GM10248 (cell line): ENCODE measurements around the gene PCDHA12.

Source experiments
- CTCF ChIA-PET: fragments of 300-600 bp; sonication (Branson Sonifier 250); formaldehyde crosslinking; extraction: SDS; loops from one replicate; lab custom pipeline; 2021; ENCODE audit warnings: antibody characterized with exemption; lab: Yijun Ruan, JAX
- POLR2A ChIA-PET: fragments of 350-650 bp; sonication (Branson Sonifier 250); formaldehyde crosslinking; extraction: SDS; loops from one replicate; lab custom pipeline; 2020; ENCODE audit warnings: antibody characterized with exemption; lab: Yijun Ruan, JAX
- DNase-seq: peaks from one replicate; pipeline ENCODE4 v3.0.0; 2012; ENCODE audit errors: extremely low spot score
- TF ChIP-seq, protein P1 (sequence below): IDR thresholded peaks from 2 replicates; pipeline ENCODE4 v1.5.1; 2012; ENCODE audit warnings: mild to moderate bottlenecking, low read depth; ENCODE audit errors: extremely low read depth, missing control alignments, control extremely low read depth

The PCDHA12 gene

DNA sequence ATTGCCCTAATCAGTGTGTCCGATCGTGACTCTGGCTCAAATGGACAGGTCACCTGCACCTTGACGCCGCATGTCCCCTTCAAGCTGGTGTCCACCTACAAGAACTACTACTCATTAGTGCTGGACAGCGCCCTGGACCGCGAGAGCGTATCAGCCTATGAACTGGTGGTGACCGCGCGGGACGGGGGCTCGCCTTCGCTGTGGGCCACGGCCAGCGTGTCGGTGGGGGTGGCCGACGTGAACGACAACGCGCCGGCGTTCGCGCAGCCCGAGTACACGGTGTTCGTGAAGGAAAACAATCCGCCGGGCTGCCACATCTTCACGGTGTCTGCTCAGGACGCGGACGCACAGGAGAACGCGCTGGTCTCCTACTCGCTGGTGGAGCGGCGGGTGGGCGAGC is 8.3 kb downstream of the PCDHA12 start:
- CTCF ChIA-PET, result no interaction called here
- no peak for DNase-seq
- TF ChIP-seq, protein P1, sequence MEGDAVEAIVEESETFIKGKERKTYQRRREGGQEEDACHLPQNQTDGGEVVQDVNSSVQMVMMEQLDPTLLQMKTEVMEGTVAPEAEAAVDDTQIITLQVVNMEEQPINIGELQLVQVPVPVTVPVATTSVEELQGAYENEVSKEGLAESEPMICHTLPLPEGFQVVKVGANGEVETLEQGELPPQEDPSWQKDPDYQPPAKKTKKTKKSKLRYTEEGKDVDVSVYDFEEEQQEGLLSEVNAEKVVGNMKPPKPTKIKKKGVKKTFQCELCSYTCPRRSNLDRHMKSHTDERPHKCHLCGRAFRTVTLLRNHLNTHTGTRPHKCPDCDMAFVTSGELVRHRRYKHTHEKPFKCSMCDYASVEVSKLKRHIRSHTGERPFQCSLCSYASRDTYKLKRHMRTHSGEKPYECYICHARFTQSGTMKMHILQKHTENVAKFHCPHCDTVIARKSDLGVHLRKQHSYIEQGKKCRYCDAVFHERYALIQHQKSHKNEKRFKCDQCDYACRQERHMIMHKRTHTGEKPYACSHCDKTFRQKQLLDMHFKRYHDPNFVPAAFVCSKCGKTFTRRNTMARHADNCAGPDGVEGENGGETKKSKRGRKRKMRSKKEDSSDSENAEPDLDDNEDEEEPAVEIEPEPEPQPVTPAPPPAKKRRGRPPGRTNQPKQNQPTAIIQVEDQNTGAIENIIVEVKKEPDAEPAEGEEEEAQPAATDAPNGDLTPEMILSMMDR, result no peak
- POLR2A ChIA-PET, result no interaction called here

DNA sequence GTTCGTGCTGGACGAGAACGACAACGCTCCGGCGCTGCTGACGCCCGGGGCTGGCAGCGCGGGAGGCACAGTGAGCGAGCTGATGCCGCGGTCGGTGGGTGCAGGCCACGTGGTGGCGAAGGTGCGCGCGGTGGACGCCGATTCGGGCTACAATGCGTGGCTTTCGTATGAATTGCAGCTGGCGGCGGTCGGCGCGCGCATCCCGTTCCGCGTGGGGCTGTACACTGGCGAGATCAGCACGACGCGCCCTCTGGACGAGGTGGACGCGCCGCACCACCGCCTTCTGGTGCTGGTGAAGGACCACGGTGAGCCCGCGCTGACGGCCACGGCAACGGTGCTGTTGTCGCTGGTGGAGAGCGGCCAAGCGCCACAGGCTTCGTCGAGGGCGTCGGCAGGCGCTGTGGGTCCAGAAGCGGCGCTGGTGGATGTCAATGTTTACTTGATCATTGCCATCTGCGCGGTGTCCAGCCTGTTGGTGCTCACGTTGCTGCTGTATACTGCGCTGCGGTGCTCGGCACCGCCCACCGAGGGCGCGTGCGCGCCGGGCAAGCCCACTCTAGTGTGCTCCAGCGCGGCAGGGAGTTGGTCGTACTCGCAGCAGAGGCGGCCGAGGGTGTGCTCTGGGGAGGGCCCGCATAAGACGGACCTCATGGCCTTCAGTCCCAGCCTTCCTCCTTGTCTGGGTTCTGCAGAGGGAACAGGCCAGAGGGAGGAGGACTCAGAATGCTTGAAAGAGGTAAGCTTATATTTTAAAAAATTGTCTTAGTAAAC is 9.0 kb downstream of the PCDHA12 start:
- DNase-seq, result no peak
- CTCF ChIA-PET, result no interaction called here
- POLR2A ChIA-PET, result no interaction called here
- TF ChIP-seq, protein P1, result no peak

DNA sequence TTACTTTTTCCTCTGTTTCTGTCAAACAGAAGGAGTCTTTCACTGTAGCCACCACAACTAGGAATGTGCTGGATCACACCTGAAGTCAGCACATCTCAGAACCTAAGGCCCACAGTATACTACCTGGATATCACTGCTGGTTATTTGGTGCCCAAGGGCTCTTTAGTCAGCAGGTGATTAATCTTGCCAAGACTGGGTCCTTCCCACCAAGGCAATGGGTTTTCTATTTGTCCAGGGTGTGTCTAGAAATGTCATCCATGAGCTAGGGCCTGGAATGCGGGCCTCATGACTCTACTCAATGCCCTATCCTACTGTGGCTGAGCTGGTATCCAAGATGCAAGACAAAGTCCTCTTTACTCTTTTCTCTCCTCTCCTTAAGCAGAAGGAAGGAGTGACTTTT is 41.2 kb downstream of the PCDHA12 start:
- POLR2A ChIA-PET, result no interaction called here
- TF ChIP-seq, protein P1, result no peak
- CTCF ChIA-PET, result no interaction called here
- no peak for DNase-seq

DNA sequence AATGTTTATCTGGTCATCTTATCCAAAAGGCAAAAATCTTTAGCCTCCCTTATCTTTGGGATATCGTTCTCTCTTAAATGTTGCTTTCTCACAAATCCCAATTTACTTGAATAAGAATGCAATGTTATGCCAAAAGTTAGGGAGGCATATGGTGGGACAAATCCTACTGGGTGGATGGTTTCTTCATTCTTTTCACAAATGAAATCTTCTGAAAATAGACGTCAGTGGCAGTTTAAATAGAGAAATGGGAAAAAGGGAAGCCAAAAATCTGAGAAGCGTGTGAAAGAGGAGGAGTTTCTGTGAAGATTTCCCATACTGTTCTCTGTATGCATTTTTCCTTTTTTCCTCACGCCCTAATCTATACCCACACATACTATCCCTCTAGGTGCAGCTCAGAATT is 48.5 kb downstream of the PCDHA12 start:
- TF ChIP-seq, protein P1, result no peak
- CTCF ChIA-PET, result no interaction called here
- POLR2A ChIA-PET, result no interaction called here
- DNase-seq, result no peak

DNA sequence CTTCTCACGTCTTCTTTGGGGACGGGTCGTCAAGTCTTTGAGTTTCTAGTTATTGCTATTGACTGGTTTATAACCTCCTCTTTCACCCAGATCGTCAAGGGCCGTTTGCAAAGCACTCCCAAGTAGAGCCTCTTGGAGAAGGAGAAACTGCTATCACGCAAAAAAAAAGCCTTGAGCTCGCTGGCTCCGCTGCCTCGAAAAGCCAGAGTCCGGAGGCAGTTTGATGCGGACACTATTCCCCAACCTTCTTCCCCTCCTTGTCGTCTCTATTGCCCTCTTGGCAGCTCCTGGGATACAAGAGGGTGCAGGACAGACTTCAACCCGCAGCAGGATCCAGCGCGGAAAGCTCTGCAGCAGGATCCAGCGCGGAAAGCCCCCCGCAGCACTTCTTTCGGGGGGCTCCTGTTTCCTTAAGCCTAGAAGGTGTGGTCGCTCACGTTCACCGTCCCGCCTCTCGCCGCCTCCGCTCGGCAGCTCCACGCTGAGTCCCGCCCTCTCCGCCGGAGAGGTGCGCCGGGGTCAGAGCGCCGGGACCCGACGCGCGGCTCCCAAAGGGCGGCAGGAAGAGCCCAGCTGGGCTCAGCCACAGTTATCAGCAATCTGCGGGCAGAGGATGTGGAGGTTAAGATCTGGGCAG is 50.8 kb downstream of the PCDHA12 start, which contains the start of gene PCDHAC1:
TSS of gene PCDHAC1 (plus strand) at position 494 of the 637 bp plus-strand sequence. CDS start 594 bp downstream, outside the sequence.
- TF ChIP-seq, protein P1, result no peak
- CTCF ChIA-PET, result no interaction called here
- DNase-seq, result no peak
- POLR2A ChIA-PET, result no interaction called here

DNA sequence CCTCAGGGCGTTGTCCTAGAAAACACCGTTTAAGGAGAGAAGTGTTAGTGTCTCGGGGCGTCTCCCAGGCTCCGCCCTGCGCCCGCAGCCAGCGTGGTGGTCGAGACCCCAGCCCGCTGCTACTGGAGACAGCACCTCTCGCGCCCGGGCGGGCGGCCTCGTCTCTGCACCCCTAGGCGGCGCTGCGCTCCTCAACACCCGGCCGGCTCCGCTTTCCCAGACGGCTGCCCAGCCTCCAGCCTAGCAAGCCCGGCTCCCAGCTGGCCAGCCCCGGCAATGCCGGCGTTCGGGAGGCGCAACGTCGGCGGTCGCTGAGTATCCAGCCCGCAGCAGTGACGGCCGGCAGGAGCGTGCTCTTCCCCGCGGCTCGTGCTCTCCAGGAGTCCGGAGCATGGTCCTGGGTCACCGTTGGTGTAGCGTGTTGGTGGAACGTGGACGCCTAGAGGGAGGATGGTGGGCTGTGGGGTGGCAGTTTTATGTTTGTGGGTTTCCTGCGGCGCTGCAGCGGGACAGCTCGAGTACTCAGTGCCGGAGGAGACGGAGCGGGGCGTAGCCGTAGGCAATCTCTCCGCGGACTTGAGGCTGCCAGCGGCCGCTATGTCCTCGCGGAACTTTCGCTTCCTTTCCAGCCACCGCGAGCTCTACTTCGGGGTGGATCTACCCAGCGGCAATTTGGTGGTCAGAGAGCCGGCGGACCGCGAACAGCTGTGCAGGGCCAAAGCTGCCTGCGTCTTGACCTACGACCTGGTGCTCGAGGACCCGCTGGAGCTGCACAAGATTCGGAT is 51.5 kb downstream of the PCDHA12 start:
- ChIA-PET CTCF (no interaction called here), POLR2A (no interaction called here)
- TF ChIP-seq, protein P1, result no peak
- no peak for DNase-seq
